IPS DF 6.9 (cell line): ENCODE results near the gene RMI2.

Experiments used
- DNase-seq: peaks from one replicate; pipeline ENCODE4 v3.0.0-alpha.2; 2013; ENCODE audit warnings: low read depth, low spot score
- H3K27ac ChIP-seq: one replicate; pipeline ENCODE4 v1.5.1; 2013; ENCODE audit warnings: low read length, control low read depth
- H3K27me3 ChIP-seq: 2 replicates; pipeline ENCODE4 v1.6.1; 2013; ENCODE audit warnings: mild to moderate bottlenecking, low read length; ENCODE audit not compliant: control insufficient read depth, insufficient read depth
- H3K36me3 ChIP-seq: 2 replicates; pipeline ENCODE4 v1.6.1; 2013; ENCODE audit warnings: low read length; ENCODE audit not compliant: control insufficient read depth, insufficient read depth
- H3K4me1 ChIP-seq: 2 replicates; pipeline ENCODE4 v1.6.1; 2013; ENCODE audit warnings: low read length; ENCODE audit not compliant: control insufficient read depth, insufficient read depth
- H3K4me3 ChIP-seq: 2 replicates; pipeline ENCODE4 v1.5.1; 2013; ENCODE audit warnings: mild to moderate bottlenecking, low read length
- H3K9me3 ChIP-seq: 2 replicates; pipeline ENCODE4 v1.6.1; 2013; ENCODE audit warnings: low read length, inconsistent platforms; ENCODE audit not compliant: control insufficient read depth, insufficient read depth
- WGBS: extraction: QIAGEN DNeasy Blood & Tissue Kit; methylation state at CpG from one replicate; pipeline ENCODE4 v1.1.7; 2013; ENCODE audit warnings: mixed read lengths, missing lambda C conversion rate; ENCODE audit not compliant: insufficient read length, insufficient coverage; 5-methylcytosine and 5-hydroxymethylcytosine counted together

The RMI2 gene

DNA sequence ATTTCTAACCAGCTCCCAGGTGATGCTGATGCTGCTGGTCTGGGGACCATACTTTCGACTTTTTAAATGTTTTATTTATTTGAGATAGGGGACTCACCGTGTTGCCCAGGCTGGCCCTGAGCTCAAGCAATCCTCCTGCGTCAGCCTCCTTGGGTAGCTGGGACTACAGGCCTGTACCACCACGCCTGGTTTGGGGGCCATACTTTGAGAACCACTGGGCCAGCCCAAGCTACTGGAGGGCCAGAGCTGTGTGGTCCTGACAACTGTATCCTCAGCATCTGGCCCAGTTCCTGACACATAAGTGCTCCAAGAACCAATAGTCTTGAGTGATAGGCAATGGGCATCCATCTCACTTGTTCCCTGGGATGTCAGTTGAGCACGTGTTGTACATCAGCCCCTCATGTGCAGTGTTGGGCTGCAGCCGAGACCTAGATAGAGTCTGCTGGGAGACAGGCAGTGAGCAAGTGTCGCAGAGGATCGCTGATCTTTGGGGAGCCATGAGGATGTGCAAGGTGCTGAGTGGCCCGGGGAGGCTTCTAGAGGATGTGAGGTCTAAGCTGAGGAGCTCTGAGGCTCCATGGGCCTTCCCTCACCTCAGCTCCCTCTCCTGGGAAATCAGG lies 1.6 kb downstream of the RMI2 start:
- WGBS: no CpG with 5 or more reads among the region's 9 CpGs

DNA sequence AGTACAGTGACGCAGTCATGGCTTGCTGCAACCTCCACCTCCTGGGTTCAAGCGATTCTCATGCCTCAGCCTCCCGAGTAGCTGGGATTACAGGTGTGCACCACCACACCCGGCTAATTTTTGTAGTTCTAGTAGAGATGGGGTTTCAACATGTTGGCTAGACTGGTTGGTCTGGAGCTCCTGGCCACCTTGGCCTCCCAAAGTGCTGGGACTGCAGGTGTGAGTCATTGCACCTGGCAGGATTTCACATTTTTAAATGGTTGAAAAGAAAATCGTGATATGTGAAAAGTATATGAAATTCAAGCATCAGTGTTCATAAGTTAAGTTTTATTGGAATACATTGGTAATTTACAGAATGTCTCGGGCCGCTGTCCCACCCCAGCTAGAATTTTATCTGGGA lies 2.6 kb downstream of the RMI2 start:
- 100% methylated on average over 1 of the region's 7 CpGs for WGBS
- no peak overlapping the region for H3K27ac ChIP-seq
- peaks cover 1% of the 10 kb centered on the region for H3K4me1 ChIP-seq

More for the DNA sequence above, 1.6 kb downstream of the RMI2 start:
- no peak overlapping the region for H3K4me3 ChIP-seq
- no peaks in the 10 kb centered on the region for H3K9me3 ChIP-seq
- H3K27me3 ChIP-seq: no peaks in the 10 kb centered on the region
- peaks cover 1% of the 10 kb centered on the region for H3K4me1 ChIP-seq
- no peaks in the 10 kb centered on the region for H3K36me3 ChIP-seq
- H3K27ac ChIP-seq: no peak overlapping the region
- no peak for DNase-seq

DNA sequence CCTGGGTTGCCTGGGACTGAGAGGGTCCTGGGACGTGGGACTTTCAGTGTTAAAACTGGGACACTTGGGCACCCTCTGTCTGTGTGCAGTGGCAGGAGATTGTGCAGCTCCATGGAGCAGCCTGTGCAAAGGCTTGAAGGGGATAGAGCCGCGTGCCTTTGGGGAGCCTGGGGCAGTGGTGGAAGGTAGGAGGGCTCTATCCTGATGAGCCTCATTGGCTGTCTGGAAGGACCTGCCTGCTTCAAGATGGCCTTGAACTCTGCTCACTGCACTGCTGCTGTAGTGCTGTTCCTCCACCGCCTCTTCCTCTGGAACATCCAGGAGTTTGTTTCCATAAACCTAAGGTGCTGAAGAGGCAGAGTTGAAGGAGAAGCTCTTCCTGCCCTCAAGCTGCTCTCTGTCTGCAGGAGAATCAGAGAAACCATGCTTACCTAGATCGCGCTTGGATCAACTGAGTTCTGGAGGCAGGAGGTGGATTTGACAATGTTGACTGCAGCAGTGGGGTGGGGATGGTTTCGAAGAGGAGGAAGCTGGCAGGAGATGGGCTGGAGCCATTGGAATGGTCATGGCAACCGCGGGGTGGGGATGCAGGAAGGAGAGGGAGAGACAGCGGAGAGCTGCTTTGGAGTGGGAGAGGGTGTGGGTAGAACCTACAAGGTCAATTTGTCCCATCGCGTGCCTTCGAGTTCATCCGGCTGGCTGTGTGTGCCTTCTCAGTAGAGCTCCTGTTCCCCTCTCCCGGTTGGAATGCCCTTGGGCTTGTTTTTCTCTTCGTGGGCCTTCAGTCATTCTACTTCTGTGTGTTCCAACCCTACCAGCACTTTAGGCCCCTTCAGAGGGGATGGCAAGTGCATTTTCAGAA lies 3.7 kb downstream of the RMI2 start:
- no peak for DNase-seq
- peaks cover 1% of the 10 kb centered on the region for H3K4me1 ChIP-seq
- no peaks in the 10 kb centered on the region for H3K36me3 ChIP-seq
- no peak overlapping the region for H3K27ac ChIP-seq
- H3K27me3 ChIP-seq: no peaks in the 10 kb centered on the region
- no peak overlapping the region for H3K4me3 ChIP-seq
- no peaks in the 10 kb centered on the region for H3K9me3 ChIP-seq
- no CpG with 5 or more reads among the region's 16 CpGs for WGBS

More for the DNA sequence above, 2.6 kb downstream of the RMI2 start:
- no peak overlapping the region for H3K4me3 ChIP-seq
- no peaks in the 10 kb centered on the region for H3K36me3 ChIP-seq
- no peaks in the 10 kb centered on the region for H3K27me3 ChIP-seq
- H3K9me3 ChIP-seq: no peaks in the 10 kb centered on the region
- DNase-seq: no peak

DNA sequence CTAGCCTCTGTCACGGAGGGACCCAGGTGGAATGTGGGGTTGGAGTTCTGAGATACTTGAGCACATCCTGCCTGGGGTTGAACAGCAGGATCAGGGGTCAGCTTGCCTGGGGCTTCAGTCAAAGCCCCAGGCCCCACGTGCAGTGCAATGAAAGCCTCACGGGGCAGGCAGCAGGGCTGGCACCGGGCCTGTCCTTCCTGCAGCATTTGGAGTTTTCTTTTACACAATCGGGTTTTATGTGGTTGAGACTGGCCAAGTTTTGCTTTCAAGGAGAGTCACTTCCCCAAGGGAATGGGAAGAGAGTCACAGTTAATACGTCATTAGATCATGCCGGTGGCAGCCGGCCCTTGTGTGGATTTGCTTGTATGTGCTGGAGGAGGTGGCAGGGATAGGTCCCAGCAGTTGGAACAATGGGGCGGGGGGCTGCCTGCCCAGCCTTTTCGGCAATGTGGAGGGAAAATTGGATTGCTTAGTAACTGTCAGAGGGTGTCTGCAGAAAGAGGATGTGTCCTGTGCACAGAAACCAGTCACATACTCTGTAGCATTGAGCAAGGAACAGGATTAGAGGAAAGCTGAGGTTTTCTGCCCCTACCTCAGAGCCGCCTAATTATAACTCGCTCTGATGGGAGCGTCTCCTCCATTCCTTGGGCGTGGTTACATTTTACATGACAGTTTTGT lies 4.5 kb downstream of the RMI2 start:
- Histone ChIP-seq H3K27ac (no peak overlapping the region), H3K4me3 (no peak overlapping the region), H3K27me3 (no peaks in the 10 kb centered on the region), H3K4me1 (peaks cover 1% of the 10 kb centered on the region), H3K9me3 (no peaks in the 10 kb centered on the region), H3K36me3 (no peaks in the 10 kb centered on the region)
- no CpG with 5 or more reads among the region's 14 CpGs for WGBS
- no peak for DNase-seq

DNA sequence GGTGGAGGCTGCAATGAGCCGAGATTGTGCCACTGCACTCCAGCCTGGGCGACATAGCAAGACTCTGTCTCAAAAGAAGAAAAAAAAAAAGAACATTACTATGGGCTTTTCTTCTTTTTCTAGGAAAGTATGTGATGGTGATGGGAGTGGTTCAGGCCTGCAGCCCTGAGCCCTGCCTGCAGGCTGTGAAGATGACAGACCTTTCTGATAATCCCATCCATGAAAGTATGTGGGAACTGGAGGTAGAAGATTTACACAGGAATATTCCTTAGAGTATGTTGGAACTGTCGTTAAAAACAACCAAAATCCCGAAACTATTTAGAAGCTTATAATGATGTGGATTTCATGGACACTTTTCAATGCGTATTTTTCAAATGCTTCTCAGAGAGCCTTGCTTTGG lies 5.3 kb downstream of the RMI2 start:
- WGBS: no CpG with 5 or more reads among the region's 5 CpGs
- no peak overlapping the region for H3K27ac ChIP-seq
- DNase-seq: no peak
- no peaks in the 10 kb centered on the region for H3K9me3 ChIP-seq
- H3K4me1 ChIP-seq: peaks cover 1% of the 10 kb centered on the region
- H3K4me3 ChIP-seq: no peak overlapping the region
- no peaks in the 10 kb centered on the region for H3K27me3 ChIP-seq
- no peaks in the 10 kb centered on the region for H3K36me3 ChIP-seq

DNA sequence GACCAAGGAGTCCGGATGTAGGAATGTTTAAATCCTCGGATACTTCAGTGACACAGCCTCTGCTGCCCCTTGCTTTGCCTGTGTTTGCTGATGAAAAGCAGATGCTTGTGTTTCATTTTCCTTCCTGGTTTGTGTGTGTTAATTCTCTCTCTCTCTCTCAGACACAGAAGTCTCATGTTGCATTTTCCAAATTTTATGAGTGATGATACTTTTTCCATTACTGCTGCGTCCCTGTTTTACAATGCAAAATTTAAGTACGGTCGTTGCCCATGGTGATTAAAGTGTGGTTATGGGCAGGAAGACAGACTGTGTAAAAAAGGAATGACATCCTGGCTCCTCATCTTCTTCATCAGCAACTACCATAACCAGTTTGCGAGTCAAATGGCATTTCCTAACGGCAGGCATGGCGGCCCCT lies 5.7 kb downstream of the RMI2 start:
- no peak overlapping the region for H3K4me3 ChIP-seq
- H3K36me3 ChIP-seq: no peaks in the 10 kb centered on the region
- no peak overlapping the region for H3K27ac ChIP-seq
- DNase-seq: no peak
- no peaks in the 10 kb centered on the region for H3K27me3 ChIP-seq
- WGBS: no CpG with 5 or more reads among the region's 8 CpGs
- peaks cover 1% of the 10 kb centered on the region for H3K4me1 ChIP-seq
- no peaks in the 10 kb centered on the region for H3K9me3 ChIP-seq

DNA sequence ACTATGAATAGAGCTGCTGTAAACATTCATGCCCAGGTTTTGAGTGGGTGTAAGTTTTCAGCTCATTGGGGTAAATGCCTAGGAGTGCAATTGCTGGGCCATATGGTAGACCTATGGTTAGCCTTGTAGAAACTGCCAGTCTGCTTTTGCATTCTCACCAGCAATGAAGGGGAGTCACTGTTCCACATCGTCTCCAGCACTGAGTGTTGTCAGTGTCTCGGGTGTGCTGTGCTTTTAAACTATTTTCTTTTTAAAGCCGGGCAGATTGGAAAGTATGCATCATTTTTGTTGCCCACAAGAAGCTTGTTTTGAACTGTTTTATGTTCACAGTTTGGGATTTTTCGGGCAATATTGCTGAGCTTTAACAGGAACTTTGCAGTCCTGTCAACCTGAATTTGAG lies 7.9 kb downstream of the RMI2 start:
- no peak overlapping the region for H3K27ac ChIP-seq
- no peaks in the 10 kb centered on the region; the same call in 1 of the 2 replicates for H3K4me1 ChIP-seq
- H3K27me3 ChIP-seq: no peaks in the 10 kb centered on the region
- no CpG with 5 or more reads among the region's 4 CpGs for WGBS
- no peaks in the 10 kb centered on the region for H3K36me3 ChIP-seq
- H3K4me3 ChIP-seq: no peak overlapping the region
- no peak for DNase-seq
- no peaks in the 10 kb centered on the region for H3K9me3 ChIP-seq

DNA sequence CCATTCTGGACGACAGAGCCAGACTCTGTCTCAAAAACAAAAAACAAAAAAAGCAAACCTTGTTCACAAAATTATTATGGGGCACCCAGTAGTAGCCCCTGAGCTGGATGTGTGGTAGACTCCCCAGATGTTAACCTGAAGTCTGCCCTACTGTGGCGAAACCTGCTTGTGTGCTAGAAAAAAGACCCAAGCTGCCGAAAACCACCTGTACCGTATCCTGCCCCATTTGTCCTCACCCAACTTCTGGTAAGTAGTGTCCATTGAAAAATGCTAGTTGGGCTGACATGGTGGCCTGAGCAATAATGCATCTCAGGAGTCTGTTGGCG lies 9.1 kb downstream of the RMI2 start:
- H3K9me3 ChIP-seq: no peaks in the 10 kb centered on the region
- H3K27me3 ChIP-seq: no peaks in the 10 kb centered on the region
- no peak overlapping the region for H3K4me3 ChIP-seq
- H3K36me3 ChIP-seq: no peaks in the 10 kb centered on the region
- H3K4me1 ChIP-seq: no peaks in the 10 kb centered on the region; the same call in 1 of the 2 replicates
- no peak for DNase-seq
- WGBS: no CpG with 5 or more reads among the region's 5 CpGs
- H3K27ac ChIP-seq: no peak overlapping the region

DNA sequence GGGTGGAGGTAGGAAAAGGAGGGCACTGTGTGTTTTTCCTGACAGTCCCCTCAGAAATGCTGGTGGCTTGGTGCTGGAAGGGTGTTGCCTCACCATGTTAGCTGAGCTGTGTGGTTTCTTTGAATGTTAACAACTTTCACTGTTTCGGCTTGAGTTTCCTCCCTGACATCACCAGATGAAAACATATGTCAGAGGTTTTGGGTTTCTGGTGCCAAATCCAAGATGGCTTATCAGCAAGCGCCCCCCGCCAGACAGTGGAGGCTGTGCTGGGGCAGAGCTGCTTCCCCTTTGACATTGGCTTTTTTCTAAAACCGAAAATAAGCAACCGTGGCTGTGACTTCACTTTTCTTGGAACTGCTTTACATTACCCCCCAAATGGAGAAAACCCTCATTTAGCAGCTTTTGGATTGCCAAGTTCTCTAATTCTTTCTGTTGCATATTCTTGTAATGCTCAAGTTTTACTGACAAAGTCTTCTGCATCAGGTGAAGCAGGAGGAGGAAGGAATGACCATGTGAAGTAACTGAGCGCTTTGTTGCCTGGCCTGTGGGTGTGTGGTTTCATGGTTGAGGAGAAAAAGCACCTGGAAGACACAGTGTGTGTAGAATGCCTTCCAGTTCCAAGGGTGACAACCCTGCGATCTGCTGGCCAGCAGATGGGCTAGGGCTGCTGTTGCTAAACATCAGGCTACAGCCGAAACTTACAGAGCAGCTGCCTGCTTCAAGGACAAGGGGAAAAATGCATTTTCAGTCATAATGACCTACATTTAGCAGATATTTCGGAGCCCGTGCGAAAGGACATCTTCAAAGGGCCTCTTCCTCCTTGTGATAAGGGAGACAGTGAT lies 9.7 kb downstream of the RMI2 start:
- no peak overlapping the region for H3K27ac ChIP-seq
- H3K27me3 ChIP-seq: no peaks in the 10 kb centered on the region
- H3K9me3 ChIP-seq: no peaks in the 10 kb centered on the region
- no peaks in the 10 kb centered on the region; the same call in 1 of the 2 replicates for H3K4me1 ChIP-seq
- DNase-seq: no peak
- H3K36me3 ChIP-seq: no peaks in the 10 kb centered on the region
- WGBS: no CpG with 5 or more reads among the region's 11 CpGs
- H3K4me3 ChIP-seq: no peak overlapping the region

DNA sequence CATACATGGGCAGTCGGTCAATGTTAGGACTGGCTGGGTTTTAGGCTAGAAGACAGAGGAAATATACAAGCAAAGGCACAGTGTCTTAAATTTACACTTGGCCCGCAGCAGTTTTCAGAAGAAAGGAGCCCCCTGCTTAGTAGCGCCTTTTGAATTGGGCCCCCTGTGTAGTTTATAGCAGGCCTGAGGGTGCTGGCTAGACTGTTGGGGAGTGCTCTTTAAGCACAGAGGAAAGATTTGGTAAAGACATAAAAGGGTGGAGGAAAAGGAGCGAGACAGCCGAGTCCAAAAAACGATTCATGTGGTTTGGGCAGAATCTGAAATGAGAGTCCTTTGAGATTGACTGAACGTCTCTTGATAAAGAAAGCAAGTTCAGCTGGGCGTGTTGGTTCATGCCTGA lies 10.6 kb downstream of the RMI2 start:
- H3K9me3 ChIP-seq: no peaks in the 10 kb centered on the region
- no CpG with 5 or more reads among the region's 8 CpGs for WGBS

More for the DNA sequence above, 10.6 kb downstream of the RMI2 start:
- Histone ChIP-seq H3K4me1 (no peaks in the 10 kb centered on the region; the same call in 1 of the 2 replicates), H3K27me3 (no peaks in the 10 kb centered on the region), H3K36me3 (no peaks in the 10 kb centered on the region), H3K4me3 (no peak overlapping the region), H3K27ac (no peak overlapping the region)
- DNase-seq: no peak
